CD14-positive monocyte (primary cell): ENCODE measurements around the gene APLF. TPM values are rescaled to one million over a fixed set of nuclear protein-coding genes. Genes with fewer than 3 reads are reported as not detected.

Experiments used
- DNase-seq, 3 donors: peaks; one replicate each; pipeline ENCODE4 v3.0.0-alpha.2; 2011 to 2022
- H2AFZ ChIP-seq: 2 replicates; pipeline ENCODE4 v1.6.0; 2012; ENCODE audit warnings: mild to moderate bottlenecking, low read depth, low read length, inconsistent platforms; ENCODE audit not compliant: insufficient read depth, poor library complexity, severe bottlenecking
- H3K27ac ChIP-seq, 2 donors: 1 replicate in 1 of 2; 2 replicates in 1 of 2; pipeline ENCODE4 v1.5.1; 2012 to 2013; ENCODE audit warnings: low read length in 2 of 2, control low read depth in 1 of 2, inconsistent platforms in 1 of 2, low read depth in 1 of 2, mild to moderate bottlenecking in 1 of 2
- H3K27me3 ChIP-seq, 2 donors: one replicate each; pipeline versions ENCODE4 v1.6.0 to v1.6.1; 2011 to 2013; ENCODE audit warnings: low read length in 2 of 2; ENCODE audit not compliant: control insufficient read depth in 2 of 2, insufficient read depth in 2 of 2
- H3K36me3 ChIP-seq, 2 donors: replicated peaks in 1 of 2; 1 replicate in 1 of 2; 2 replicates in 1 of 2; pipeline versions ENCODE4 v1.5.1 to v1.6.1; 2012 to 2013; ENCODE audit warnings: low read length in 2 of 2, control low read depth in 1 of 2, inconsistent platforms in 1 of 2, mild to moderate bottlenecking in 1 of 2; ENCODE audit not compliant: insufficient read depth in 2 of 2, control insufficient read depth in 1 of 2
- H3K4me1 ChIP-seq, 2 donors: 1 replicate in 1 of 2; 2 replicates in 1 of 2; pipeline versions ENCODE4 v1.5.1 to v1.6.1; 2012 to 2013; ENCODE audit warnings: low read length in 2 of 2, control low read depth in 1 of 2, inconsistent platforms in 1 of 2, mild to moderate bottlenecking in 1 of 2, moderate library complexity in 1 of 2; ENCODE audit not compliant: insufficient read depth in 2 of 2, control insufficient read depth in 1 of 2
- H3K4me2 ChIP-seq: replicated peaks from 2 replicates; pipeline ENCODE3; 2012; ENCODE audit warnings: low read length, moderate library complexity, mild to moderate bottlenecking; ENCODE audit not compliant: poor library complexity, severe bottlenecking; ENCODE audit errors: extremely low read depth
- H3K4me3 ChIP-seq, 3 experiments: fragments of 200-600 bp in 1 of 3; sonication (generic) in 1 of 3; replicated peaks in 1 of 3; 1 replicate in 2 of 3; 2 replicates in 1 of 3; pipeline ENCODE4 v1.5.1; 2011 to 2013; ENCODE audit warnings: low read length in 3 of 3, mild to moderate bottlenecking in 3 of 3, control low read depth in 2 of 3, low read depth in 2 of 3, inconsistent platforms in 1 of 3, moderate library complexity in 1 of 3
- H3K79me2 ChIP-seq: 2 replicates; pipeline ENCODE4 v1.6.0; 2012; ENCODE audit warnings: mild to moderate bottlenecking, control low read depth, inconsistent platforms, low read length, moderate library complexity; ENCODE audit not compliant: insufficient read depth
- H3K9ac ChIP-seq: 2 replicates; pipeline ENCODE4 v1.6.0; 2017; ENCODE audit warnings: low read length, mild to moderate bottlenecking; ENCODE audit not compliant: insufficient read depth, poor library complexity, severe bottlenecking
- H3K9me3 ChIP-seq, 2 donors: replicated peaks in 1 of 2; 1 replicate in 1 of 2; 2 replicates in 1 of 2; pipeline versions ENCODE4 v1.5.1 to v1.6.1; 2012 to 2013; ENCODE audit warnings: low read length in 2 of 2, control low read depth in 1 of 2; ENCODE audit not compliant: control insufficient read depth in 1 of 2, insufficient read depth in 1 of 2
- H4K20me1 ChIP-seq: 2 replicates; pipeline ENCODE4 v1.6.0; 2012; ENCODE audit warnings: mild to moderate bottlenecking, low read length, control low read depth, moderate library complexity; ENCODE audit not compliant: insufficient read depth
- H3K27ac Mint-ChIP-seq, 7 donors: one replicate each; pipeline ENCODE4 v1.8.0; 2020; ENCODE audit warnings: mild to moderate bottlenecking in 7 of 7, mixed read lengths in 7 of 7, moderate library complexity in 6 of 7, inconsistent platforms in 2 of 7
- H3K27me3 Mint-ChIP-seq, 3 donors: one replicate each; pipeline ENCODE4 v1.8.0; 2021 to 2022; ENCODE audit warnings: low read depth in 3 of 3, mild to moderate bottlenecking in 3 of 3, mixed read lengths in 3 of 3, moderate library complexity in 3 of 3, inconsistent platforms in 1 of 3
- H3K36me3 Mint-ChIP-seq, 2 donors: one replicate each; pipeline ENCODE4 v1.8.0; 2020; ENCODE audit warnings: mixed read lengths in 2 of 2, inconsistent platforms in 1 of 2, mild to moderate bottlenecking in 1 of 2
- H3K4me1 Mint-ChIP-seq: one replicate; pipeline ENCODE4 v1.8.0; 2020; ENCODE audit warnings: mild to moderate bottlenecking, mixed read lengths
- H3K4me3 Mint-ChIP-seq, 2 donors: one replicate each; pipeline ENCODE4 v1.8.0; 2020; ENCODE audit warnings: mild to moderate bottlenecking in 2 of 2, mixed read lengths in 2 of 2, moderate library complexity in 1 of 2
- H3K9me3 Mint-ChIP-seq, 7 donors: one replicate each; pipeline ENCODE4 v1.8.0; 2020 to 2022; ENCODE audit warnings: mixed read lengths in 7 of 7, mild to moderate bottlenecking in 6 of 7, moderate library complexity in 6 of 7, inconsistent platforms in 2 of 7
- WGBS: methylation state at CpG from one replicate; pipeline ENCODE4 v1.1.5; 2013; ENCODE audit warnings: missing lambda C conversion rate; ENCODE audit not compliant: insufficient coverage; 5-methylcytosine and 5-hydroxymethylcytosine counted together
- intact Hi-C, 2 donors: fragments of 100-400 bp; cut with micrococcal nuclease; formaldehyde crosslinking; loops; one replicate each; pipeline versions ENCODE4 v1.15.0 to v1.15.1; 2023
- polyA plus RNA-seq, 3 donors: library from polyadenylated mRNA; depleted of rRNA in 1 of 3; unstranded in 2 of 3; stranded (reverse) in 1 of 3; fragments of 300-500 nt in 2 of 3; fragments of >200 nt in 1 of 3; fragmentation: Illumina TruSeq in 2 of 3; gene quantifications; 1 replicate in 2 of 3; 2 replicates in 1 of 3; pipeline ENCODE4 v1.2.3, GENCODE V29; 2012 to 2021
- TF ChIP-seq, protein P1 (sequence below): fragments of 200-600 bp; IDR thresholded peaks from one replicate; pipeline ENCODE4 v1.8.0; 2022; ENCODE audit warnings: antibody characterized with exemption, mild to moderate bottlenecking

Gene APLF
- polyA plus RNA-seq, 3 donors: 0.77 to 1.8 (median 1.2) TPM

DNA sequence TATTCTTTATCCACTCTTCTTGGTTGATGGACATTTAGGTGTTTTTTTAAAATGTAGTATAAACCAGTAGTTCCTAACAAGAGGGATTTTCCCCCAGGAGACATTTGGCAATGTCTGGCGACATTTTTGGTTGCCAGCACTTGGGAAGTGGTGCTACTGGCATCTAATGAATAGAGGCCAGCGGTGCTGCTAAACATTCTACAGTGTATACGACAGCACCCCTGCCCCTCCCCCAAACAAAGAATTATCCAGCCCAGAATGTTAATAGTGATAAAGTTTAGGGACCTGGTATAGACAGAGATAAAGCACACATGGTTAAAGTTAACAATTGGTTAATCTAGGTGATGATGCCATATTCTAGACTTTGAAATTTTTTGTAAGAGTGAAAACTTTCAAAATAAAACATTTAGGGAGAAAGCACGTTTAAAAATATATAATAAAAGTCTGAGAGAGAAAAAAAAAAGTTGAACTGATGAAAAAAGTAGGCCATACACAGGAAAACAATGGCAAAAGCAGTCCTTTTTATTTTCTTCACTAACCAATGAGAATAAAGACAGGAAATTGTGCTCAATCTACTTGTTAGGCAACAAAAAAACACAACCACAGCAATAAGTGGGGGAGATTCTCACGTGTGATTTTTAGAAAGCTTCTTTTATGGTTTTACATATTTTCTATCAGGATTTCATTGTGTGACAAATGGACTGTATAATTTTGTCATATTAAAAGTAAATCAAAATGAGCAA lies 15.1 kb upstream of the APLF start:
- H3K4me1 Mint-ChIP-seq: peaks cover 5% of the 10 kb centered on the region
- peaks cover 0 to 2% (median 0%) of the 10 kb centered on the region in 3 donors for H3K27me3 Mint-ChIP-seq
- H3K36me3 Mint-ChIP-seq: no peaks in the 10 kb centered on the region
- no peak overlapping the region for H2AFZ ChIP-seq
- H3K4me1 ChIP-seq: no peaks in the 10 kb centered on the region
- H3K9ac ChIP-seq: no peak overlapping the region
- WGBS: 83% methylated on average over 1 of the region's 5 CpGs
- H3K27ac Mint-ChIP-seq: peak overlapping the region in 1 of 7 donors; percentile 54
- no peak overlapping the region for H3K4me2 ChIP-seq
- peaks cover 11 to 20% (median 19%) of the 10 kb centered on the region in 7 donors for H3K9me3 Mint-ChIP-seq
- no peaks in the 10 kb centered on the region for H3K36me3 ChIP-seq
- H3K27me3 ChIP-seq: no peaks in the 10 kb centered on the region
- intact Hi-C loops: no loop called here
- peaks cover 13 to 19% of the 10 kb centered on the region in 2 donors for H3K9me3 ChIP-seq
- DNase-seq: no peak
- H4K20me1 ChIP-seq: no peaks in the 10 kb centered on the region
- TF ChIP-seq, protein P1, sequence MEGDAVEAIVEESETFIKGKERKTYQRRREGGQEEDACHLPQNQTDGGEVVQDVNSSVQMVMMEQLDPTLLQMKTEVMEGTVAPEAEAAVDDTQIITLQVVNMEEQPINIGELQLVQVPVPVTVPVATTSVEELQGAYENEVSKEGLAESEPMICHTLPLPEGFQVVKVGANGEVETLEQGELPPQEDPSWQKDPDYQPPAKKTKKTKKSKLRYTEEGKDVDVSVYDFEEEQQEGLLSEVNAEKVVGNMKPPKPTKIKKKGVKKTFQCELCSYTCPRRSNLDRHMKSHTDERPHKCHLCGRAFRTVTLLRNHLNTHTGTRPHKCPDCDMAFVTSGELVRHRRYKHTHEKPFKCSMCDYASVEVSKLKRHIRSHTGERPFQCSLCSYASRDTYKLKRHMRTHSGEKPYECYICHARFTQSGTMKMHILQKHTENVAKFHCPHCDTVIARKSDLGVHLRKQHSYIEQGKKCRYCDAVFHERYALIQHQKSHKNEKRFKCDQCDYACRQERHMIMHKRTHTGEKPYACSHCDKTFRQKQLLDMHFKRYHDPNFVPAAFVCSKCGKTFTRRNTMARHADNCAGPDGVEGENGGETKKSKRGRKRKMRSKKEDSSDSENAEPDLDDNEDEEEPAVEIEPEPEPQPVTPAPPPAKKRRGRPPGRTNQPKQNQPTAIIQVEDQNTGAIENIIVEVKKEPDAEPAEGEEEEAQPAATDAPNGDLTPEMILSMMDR: no peak
- no peak overlapping the region for H3K4me3 Mint-ChIP-seq
- H3K79me2 ChIP-seq: no peaks in the 10 kb centered on the region
- H3K4me3 ChIP-seq: no peak overlapping the region
- H3K27ac ChIP-seq: no peak overlapping the region

DNA sequence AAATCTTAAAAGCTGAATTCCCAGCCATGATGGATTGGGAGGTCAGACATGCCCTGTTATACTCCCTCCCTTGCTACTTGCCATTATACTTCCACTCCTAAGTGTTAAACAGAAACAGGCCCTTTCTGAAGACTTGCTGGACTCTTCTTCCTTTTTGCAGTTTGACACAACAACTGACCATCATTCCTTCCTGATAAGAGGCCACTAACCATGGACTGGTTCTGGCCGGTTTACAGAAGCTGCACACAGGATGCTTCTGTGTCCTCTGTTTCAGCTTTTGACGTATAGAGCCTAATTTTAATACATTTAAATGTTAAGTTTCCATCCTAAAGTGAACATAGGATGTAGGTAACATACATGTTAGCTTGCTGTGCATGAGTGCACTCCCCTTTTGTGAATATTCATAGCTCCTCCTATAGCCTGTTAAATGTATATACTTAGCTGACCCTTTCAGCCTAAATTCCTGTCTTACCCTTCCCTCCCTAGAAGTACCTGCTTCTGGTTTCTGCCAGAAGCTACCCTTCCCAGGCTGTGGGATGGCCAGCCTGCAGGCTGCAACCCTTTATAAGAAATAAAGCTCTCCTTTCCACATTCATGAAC lies 13.5 kb upstream of the APLF start:
- H3K27ac ChIP-seq: no peak overlapping the region
- Mint-ChIP-seq H3K27me3 (peaks cover 0 to 2% (median 0%) of the 10 kb centered on the region in 3 donors), H3K4me1 (peaks cover 5% of the 10 kb centered on the region), H3K36me3 (no peaks in the 10 kb centered on the region), H3K9me3 (peaks cover 1 to 5% (median 4%) of the 10 kb centered on the region in 7 donors), H3K27ac (peak overlapping the region in 3 of 7 donors; percentile 15 to 81 (median 77)), H3K4me3 (no peak overlapping the region)
- intact Hi-C loops: no loop called here
- H2AFZ ChIP-seq: no peak overlapping the region
- no peaks in the 10 kb centered on the region for H3K36me3 ChIP-seq
- no peaks in the 10 kb centered on the region for H4K20me1 ChIP-seq
- H3K9me3 ChIP-seq: peaks cover 3 to 5% of the 10 kb centered on the region in 2 donors
- no peak overlapping the region for H3K4me2 ChIP-seq
- WGBS: no CpG with 5 or more reads among the region's 2 CpGs
- no peak overlapping the region for H3K4me3 ChIP-seq
- H3K27me3 ChIP-seq: no peaks in the 10 kb centered on the region
- TF ChIP-seq, protein P1: no peak
- H3K79me2 ChIP-seq: no peaks in the 10 kb centered on the region
- no peaks in the 10 kb centered on the region for H3K4me1 ChIP-seq
- DNase-seq: no peak
- H3K9ac ChIP-seq: no peak overlapping the region
